HL-60 (cell line): ENCODE data around the gene COBL.

Experiments
- DNase-seq, 2 experiments: peaks; one replicate each; pipeline ENCODE4 v3.0.0-alpha.2; 2010 to 2020; ENCODE audit warnings: low read depth in 1 of 2, low spot score in 1 of 2
- H3K27ac ChIP-seq: fragments of 250-450 bp; sonication (Bioruptor Pico); replicated peaks from 2 replicates; pipeline ENCODE4 v1.5.1; 2020; ENCODE audit warnings: mild to moderate bottlenecking, moderate library complexity
- H3K27me3 ChIP-seq: fragments of 250-450 bp; sonication (Bioruptor Pico); 2 replicates; pipeline ENCODE4 v1.5.1; 2021; ENCODE audit warnings: mild to moderate bottlenecking, moderate library complexity; ENCODE audit not compliant: insufficient read depth, poor library complexity, severe bottlenecking
- H3K4me3 ChIP-seq: replicated peaks from 2 replicates; pipeline ENCODE4 v1.5.1; 2011; ENCODE audit warnings: mild to moderate bottlenecking, control low read depth, low read length; ENCODE audit not compliant: insufficient read depth
- CTCF ChIP-seq: IDR thresholded peaks from one replicate; pipeline ENCODE4 v1.5.1; 2011; ENCODE audit warnings: low read length, control low read depth, inconsistent platforms; ENCODE audit not compliant: insufficient read depth
- GABPA ChIP-seq: IDR thresholded peaks from 2 replicates; pipeline ENCODE4 v1.6.1; 2012; ENCODE audit warnings: low read depth
- POLR2AphosphoS5 ChIP-seq: IDR thresholded peaks from 2 replicates; pipeline ENCODE4 v1.6.1; 2012; ENCODE audit warnings: low read depth
- SPI1 ChIP-seq: IDR thresholded peaks from 2 replicates; pipeline ENCODE4 v1.6.1; 2012; ENCODE audit warnings: low read depth, mild to moderate bottlenecking, borderline replicate concordance
- TF ChIP-seq, protein P1 (sequence below): IDR thresholded peaks from 2 replicates; pipeline ENCODE4 v1.6.1; 2012; ENCODE audit warnings: low read depth; ENCODE audit not compliant: insufficient replicate concordance

COBL gene

DNA sequence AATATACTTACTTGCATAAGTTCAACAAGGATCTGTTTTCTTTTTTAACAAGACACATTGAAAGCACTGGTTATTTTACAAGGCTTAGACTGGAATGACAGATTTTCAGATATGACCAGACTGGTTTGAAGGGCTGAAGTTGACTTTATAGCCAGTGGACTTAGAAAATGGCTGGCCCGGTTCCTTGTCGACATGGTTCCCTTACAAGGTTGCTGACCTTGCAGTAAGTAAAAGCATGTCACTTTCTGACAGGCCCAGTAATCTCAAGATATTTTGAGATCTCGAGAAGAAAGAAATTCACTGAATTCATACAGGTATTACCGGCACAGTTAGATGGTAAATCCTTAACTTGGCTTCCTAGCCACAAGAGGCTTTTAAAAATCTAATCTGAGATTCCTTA lies 136.5 kb downstream of the COBL start:
- Histone ChIP-seq H3K27me3 (no peaks in the 10 kb centered on the region), H3K27ac (no peak overlapping the region), H3K4me3 (no peak overlapping the region)
- DNase-seq, result no peak
- TF ChIP-seq SPI1, result no peak
- no peak for TF ChIP-seq GABPA
- TF ChIP-seq, protein P1, sequence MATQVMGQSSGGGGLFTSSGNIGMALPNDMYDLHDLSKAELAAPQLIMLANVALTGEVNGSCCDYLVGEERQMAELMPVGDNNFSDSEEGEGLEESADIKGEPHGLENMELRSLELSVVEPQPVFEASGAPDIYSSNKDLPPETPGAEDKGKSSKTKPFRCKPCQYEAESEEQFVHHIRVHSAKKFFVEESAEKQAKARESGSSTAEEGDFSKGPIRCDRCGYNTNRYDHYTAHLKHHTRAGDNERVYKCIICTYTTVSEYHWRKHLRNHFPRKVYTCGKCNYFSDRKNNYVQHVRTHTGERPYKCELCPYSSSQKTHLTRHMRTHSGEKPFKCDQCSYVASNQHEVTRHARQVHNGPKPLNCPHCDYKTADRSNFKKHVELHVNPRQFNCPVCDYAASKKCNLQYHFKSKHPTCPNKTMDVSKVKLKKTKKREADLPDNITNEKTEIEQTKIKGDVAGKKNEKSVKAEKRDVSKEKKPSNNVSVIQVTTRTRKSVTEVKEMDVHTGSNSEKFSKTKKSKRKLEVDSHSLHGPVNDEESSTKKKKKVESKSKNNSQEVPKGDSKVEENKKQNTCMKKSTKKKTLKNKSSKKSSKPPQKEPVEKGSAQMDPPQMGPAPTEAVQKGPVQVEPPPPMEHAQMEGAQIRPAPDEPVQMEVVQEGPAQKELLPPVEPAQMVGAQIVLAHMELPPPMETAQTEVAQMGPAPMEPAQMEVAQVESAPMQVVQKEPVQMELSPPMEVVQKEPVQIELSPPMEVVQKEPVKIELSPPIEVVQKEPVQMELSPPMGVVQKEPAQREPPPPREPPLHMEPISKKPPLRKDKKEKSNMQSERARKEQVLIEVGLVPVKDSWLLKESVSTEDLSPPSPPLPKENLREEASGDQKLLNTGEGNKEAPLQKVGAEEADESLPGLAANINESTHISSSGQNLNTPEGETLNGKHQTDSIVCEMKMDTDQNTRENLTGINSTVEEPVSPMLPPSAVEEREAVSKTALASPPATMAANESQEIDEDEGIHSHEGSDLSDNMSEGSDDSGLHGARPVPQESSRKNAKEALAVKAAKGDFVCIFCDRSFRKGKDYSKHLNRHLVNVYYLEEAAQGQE, result no peak
- TF ChIP-seq CTCF, result no peak

GRCh38 chr7:51175992-51176388 lies 140.6 kb downstream of the COBL start:
- no peak overlapping the region for H3K4me3 ChIP-seq
- H3K27me3 ChIP-seq, result peaks cover 3% of the 10 kb centered on the region
- no peak overlapping the region for H3K27ac ChIP-seq
- no peak for DNase-seq
- TF ChIP-seq, protein P1, result no peak
- TF ChIP-seq GABPA (no peak), SPI1 (no peak), POLR2AphosphoS5 (no peak), CTCF (no peak)

GRCh38 chr7:51175316-51175991 lies 141.2 kb downstream of the COBL start:
- peaks cover 3% of the 10 kb centered on the region for H3K27me3 ChIP-seq
- DNase-seq, result no peak
- H3K4me3 ChIP-seq, result no peak overlapping the region
- TF ChIP-seq POLR2AphosphoS5 (no peak), SPI1 (no peak), GABPA (no peak), CTCF (no peak)
- TF ChIP-seq, protein P1, result no peak
- H3K27ac ChIP-seq, result no peak overlapping the region
